Panc1 (cell line): ENCODE results near the gene AADAC.

Source experiments
- CTCF ChIP-seq: fragments of 450-650 bp; IDR thresholded peaks from 2 replicates; pipeline ENCODE4 v1.5.1; 2017; ENCODE audit warnings: mild to moderate bottlenecking
- POLR2AphosphoS5 ChIP-seq: IDR thresholded peaks from 2 replicates; pipeline ENCODE4 v1.6.1; 2012; ENCODE audit warnings: mild to moderate bottlenecking, low read depth, low read length, moderate library complexity
- TCF7L2 ChIP-seq: IDR thresholded peaks from 2 replicates; pipeline ENCODE4 v1.6.1; 2011; ENCODE audit warnings: mild to moderate bottlenecking, low read depth, low read length, inconsistent platforms
- TF ChIP-seq, protein P1 (sequence below), 2 experiments: IDR thresholded peaks; 2 replicates each; pipeline ENCODE4 v1.6.1; 2011 to 2012; ENCODE audit warnings: low read depth in 2 of 2, control low read depth in 1 of 2, low read length in 1 of 2, mild to moderate bottlenecking in 1 of 2, moderate library complexity in 1 of 2; ENCODE audit not compliant: insufficient read depth in 1 of 2

GRCh38 chr3:151796105-151796680, 17.7 kb upstream of the AADAC start:
- TF ChIP-seq CTCF (no peak), POLR2AphosphoS5 (no peak), TCF7L2 (no peak)
- TF ChIP-seq, protein P1, sequence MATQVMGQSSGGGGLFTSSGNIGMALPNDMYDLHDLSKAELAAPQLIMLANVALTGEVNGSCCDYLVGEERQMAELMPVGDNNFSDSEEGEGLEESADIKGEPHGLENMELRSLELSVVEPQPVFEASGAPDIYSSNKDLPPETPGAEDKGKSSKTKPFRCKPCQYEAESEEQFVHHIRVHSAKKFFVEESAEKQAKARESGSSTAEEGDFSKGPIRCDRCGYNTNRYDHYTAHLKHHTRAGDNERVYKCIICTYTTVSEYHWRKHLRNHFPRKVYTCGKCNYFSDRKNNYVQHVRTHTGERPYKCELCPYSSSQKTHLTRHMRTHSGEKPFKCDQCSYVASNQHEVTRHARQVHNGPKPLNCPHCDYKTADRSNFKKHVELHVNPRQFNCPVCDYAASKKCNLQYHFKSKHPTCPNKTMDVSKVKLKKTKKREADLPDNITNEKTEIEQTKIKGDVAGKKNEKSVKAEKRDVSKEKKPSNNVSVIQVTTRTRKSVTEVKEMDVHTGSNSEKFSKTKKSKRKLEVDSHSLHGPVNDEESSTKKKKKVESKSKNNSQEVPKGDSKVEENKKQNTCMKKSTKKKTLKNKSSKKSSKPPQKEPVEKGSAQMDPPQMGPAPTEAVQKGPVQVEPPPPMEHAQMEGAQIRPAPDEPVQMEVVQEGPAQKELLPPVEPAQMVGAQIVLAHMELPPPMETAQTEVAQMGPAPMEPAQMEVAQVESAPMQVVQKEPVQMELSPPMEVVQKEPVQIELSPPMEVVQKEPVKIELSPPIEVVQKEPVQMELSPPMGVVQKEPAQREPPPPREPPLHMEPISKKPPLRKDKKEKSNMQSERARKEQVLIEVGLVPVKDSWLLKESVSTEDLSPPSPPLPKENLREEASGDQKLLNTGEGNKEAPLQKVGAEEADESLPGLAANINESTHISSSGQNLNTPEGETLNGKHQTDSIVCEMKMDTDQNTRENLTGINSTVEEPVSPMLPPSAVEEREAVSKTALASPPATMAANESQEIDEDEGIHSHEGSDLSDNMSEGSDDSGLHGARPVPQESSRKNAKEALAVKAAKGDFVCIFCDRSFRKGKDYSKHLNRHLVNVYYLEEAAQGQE (IDR thresholded peaks at IDR 0.05; ENCODE audit: insufficient read depth in 1 of 2, low read depth in 2 of 2, low read length in 1 of 2) = no peak
